ENCODE measurements around the gene TES. TPM values are rescaled to one million over a fixed set of nuclear protein-coding genes. Genes with fewer than 3 reads are reported as not detected.

TES gene
- total RNA-seq, 1 donor from 2014 or later: 232 TPM

- peak overlapping the region; percentile 31 for H3K4me3 Mint-ChIP-seq (ENCODE audit: unreplicated experiment)
- DNase-seq (ENCODE audit: extremely low spot score, unreplicated experiment): no peak
- TF ChIP-seq CTCF (IDR thresholded peaks at IDR 0.05): no peak
- H3K9me3 Mint-ChIP-seq (ENCODE audit: unreplicated experiment): no peaks in the 10 kb centered on the region
- peak overlapping the region; percentile 94 for H3K27ac Mint-ChIP-seq (ENCODE audit: unreplicated experiment)
- no peaks in the 10 kb centered on the region for H3K27me3 Mint-ChIP-seq (ENCODE audit: unreplicated experiment)
- H3K4me1 Mint-ChIP-seq (ENCODE audit: unreplicated experiment): peaks cover 93% of the 10 kb centered on the region
- peaks cover 9% of the 10 kb centered on the region for H3K36me3 Mint-ChIP-seq (ENCODE audit: unreplicated experiment)
These were observed 22.0 kb downstream of the TES start for GRCh38 chr7:116232350-116232749.

GRCh38 chr7:116232920-116233319 lies 22.6 kb downstream of the TES start:
- Mint-ChIP-seq H3K36me3 (ENCODE audit: unreplicated experiment) (peaks cover 15% of the 10 kb centered on the region), H3K27ac (ENCODE audit: unreplicated experiment) (peak overlapping the region; percentile 94), H3K4me1 (ENCODE audit: unreplicated experiment) (peaks cover 88% of the 10 kb centered on the region), H3K9me3 (ENCODE audit: unreplicated experiment) (no peaks in the 10 kb centered on the region), H3K4me3 (ENCODE audit: unreplicated experiment) (no peak overlapping the region), H3K27me3 (ENCODE audit: unreplicated experiment) (no peaks in the 10 kb centered on the region)
- no peak for DNase-seq (ENCODE audit: extremely low spot score, unreplicated experiment)
- TF ChIP-seq CTCF (IDR thresholded peaks at IDR 0.05): no peak

GRCh38 chr7:116234517-116235200 lies 24.3 kb downstream of the TES start:
- H3K4me3 Mint-ChIP-seq (ENCODE audit: unreplicated experiment): no peak overlapping the region
- peak overlapping the region; percentile 60 for H3K27ac Mint-ChIP-seq (ENCODE audit: unreplicated experiment)
- H3K4me1 Mint-ChIP-seq (ENCODE audit: unreplicated experiment): peaks cover 78% of the 10 kb centered on the region
- no peaks in the 10 kb centered on the region for H3K27me3 Mint-ChIP-seq (ENCODE audit: unreplicated experiment)
- H3K9me3 Mint-ChIP-seq (ENCODE audit: unreplicated experiment): no peaks in the 10 kb centered on the region
- DNase-seq (ENCODE audit: extremely low spot score, unreplicated experiment): no peak
- peaks cover 21% of the 10 kb centered on the region for H3K36me3 Mint-ChIP-seq (ENCODE audit: unreplicated experiment)
- TF ChIP-seq CTCF (IDR thresholded peaks at IDR 0.05): no peak

- Mint-ChIP-seq H3K27ac (ENCODE audit: unreplicated experiment) (peak overlapping the region; percentile 60), H3K4me1 (ENCODE audit: unreplicated experiment) (peaks cover 78% of the 10 kb centered on the region), H3K4me3 (ENCODE audit: unreplicated experiment) (no peak overlapping the region), H3K36me3 (ENCODE audit: unreplicated experiment) (peaks cover 22% of the 10 kb centered on the region), H3K27me3 (ENCODE audit: unreplicated experiment) (no peaks in the 10 kb centered on the region), H3K9me3 (ENCODE audit: unreplicated experiment) (no peaks in the 10 kb centered on the region)
- DNase-seq (ENCODE audit: extremely low spot score, unreplicated experiment): no peak
- TF ChIP-seq CTCF (IDR thresholded peaks at IDR 0.05): no peak
These were observed 25.0 kb downstream of the TES start for GRCh38 chr7:116235380-116235779.

- Mint-ChIP-seq H3K4me3 (ENCODE audit: unreplicated experiment) (no peak overlapping the region), H3K9me3 (ENCODE audit: unreplicated experiment) (no peaks in the 10 kb centered on the region), H3K27ac (ENCODE audit: unreplicated experiment) (no peak overlapping the region), H3K4me1 (ENCODE audit: unreplicated experiment) (peaks cover 77% of the 10 kb centered on the region), H3K27me3 (ENCODE audit: unreplicated experiment) (no peaks in the 10 kb centered on the region), H3K36me3 (ENCODE audit: unreplicated experiment) (peaks cover 29% of the 10 kb centered on the region)
- peak; percentile 74 for TF ChIP-seq CTCF (IDR thresholded peaks at IDR 0.05)
- no peak for DNase-seq (ENCODE audit: extremely low spot score, unreplicated experiment)
These were observed 25.8 kb downstream of the TES start for GRCh38 chr7:116236020-116236630.
